HCT116 (cell line): ENCODE measurements around the gene CYP24A1. TPM values are rescaled to one million over a fixed set of nuclear protein-coding genes. Genes with fewer than 3 reads are reported as not detected.
A peak's percentile ranks its signal among the peaks of the same experiment; 100 is the strongest.

ENCODE experiments used
- ATAC-seq: fragments of 200-7000 bp; cut with Tn5 transposase; 2 replicates; pipeline ENCODE4 v1.9.1; 2020; ENCODE audit warnings: mild to moderate bottlenecking, moderate library complexity
- BruUV-seq: library from RNA; stranded (reverse); fragments of 400-500 nt; replicated peaks from 2 replicates; lab custom pipeline; 2021; lab: Mats Ljungman, UMichigan
- CTCF ChIA-PET: fragments of 300-600 bp; sonication (Branson Sonifier 250); formaldehyde crosslinking; loops from one replicate; lab custom pipeline; 2021; ENCODE audit warnings: antibody characterized with exemption; lab: Charles Lee
- POLR2A ChIA-PET: fragments of 300-600, 350-600 bp; sonication (Branson Sonifier 250); formaldehyde crosslinking; loops from one replicate; lab custom pipeline; 2021; ENCODE audit warnings: antibody characterized with exemption; lab: Charles Lee
- RAD21 ChIA-PET, 2 experiments: fragments of 300-600 bp; sonication (Branson Sonifier 250); formaldehyde crosslinking; loops; one replicate each; lab custom pipeline; 2023; ENCODE audit warnings: low total read pairs in 2 of 2; ENCODE audit not compliant: uncharacterized antibody in 2 of 2, unreplicated experiment in 2 of 2, low non-redundant PET in 1 of 2; lab: Charles Lee
- DNase-seq: peaks from one replicate; pipeline ENCODE4 v3.0.0-alpha.2; 2010; ENCODE audit warnings: low read depth, low spot score
- H2AFZ ChIP-seq: fragments of 200-600 bp; shearing (Covaris generic), sonication (generic); 2 replicates; pipeline ENCODE4 v1.6.1; 2017; ENCODE audit warnings: low read depth, mixed run types, mixed read lengths, antibody characterized with exemption, low read length; ENCODE audit not compliant: poor library complexity, severe bottlenecking
- H3K27ac ChIP-seq: 2 replicates; pipeline ENCODE4 v1.5.1; 2012; ENCODE audit warnings: low read depth, low read length
- H3K27me3 ChIP-seq: fragments of 200-600 bp; sonication (generic); 2 replicates; pipeline ENCODE4 v1.6.1; 2016; ENCODE audit warnings: mixed run types, low read length, mixed read lengths; ENCODE audit not compliant: insufficient read depth
- H3K36me3 ChIP-seq, 2 experiments: fragments of 200-500 bp in 1 of 2; fragments of 200-600 bp in 1 of 2; sonication (Bioruptor generic) in 1 of 2; sonication (generic) in 1 of 2; 2 replicates each; pipeline versions ENCODE4 v1.5.1 to v1.6.1; 2014 to 2016; ENCODE audit warnings: low read length in 2 of 2, inconsistent platforms in 1 of 2, mixed read lengths in 1 of 2, mixed run types in 1 of 2; ENCODE audit not compliant: insufficient read depth in 2 of 2, control insufficient read depth in 1 of 2
- H3K4me1 ChIP-seq, 2 experiments: fragments of 200-600 bp in 1 of 2; sonication (generic) in 1 of 2; 2 replicates each; pipeline versions ENCODE4 v1.5.1 to v1.6.1; 2012 to 2017; ENCODE audit warnings: low read length in 2 of 2, inconsistent platforms in 1 of 2, mild to moderate bottlenecking in 1 of 2, mixed read lengths in 1 of 2, mixed run types in 1 of 2, moderate library complexity in 1 of 2; ENCODE audit not compliant: insufficient read depth in 2 of 2, control insufficient read depth in 1 of 2
- H3K4me2 ChIP-seq: fragments of 200-600 bp; sonication (generic); 2 replicates; pipeline ENCODE4 v1.6.1; 2017; ENCODE audit warnings: mixed run types, low read length, mixed read lengths
- H3K4me3 ChIP-seq, 2 experiments: fragments of 200-600 bp in 1 of 2; sonication (generic) in 1 of 2; replicated peaks in 1 of 2; 2 replicates each; pipeline ENCODE4 v1.5.1; 2011 to 2016; ENCODE audit warnings: low read length in 2 of 2, control low read depth in 1 of 2, low read depth in 1 of 2, mild to moderate bottlenecking in 1 of 2, mixed read lengths in 1 of 2, mixed run types in 1 of 2
- H3K79me2 ChIP-seq: fragments of 200-600 bp; sonication (generic); 2 replicates; pipeline ENCODE4 v1.6.1; 2017; ENCODE audit warnings: mild to moderate bottlenecking, mixed run types, low read length, moderate library complexity, mixed read lengths; ENCODE audit not compliant: insufficient read depth
- H3K9ac ChIP-seq: fragments of 200-600 bp; sonication (generic); 2 replicates; pipeline ENCODE4 v1.6.1; 2016; ENCODE audit warnings: low read length, mixed read lengths
- H3K9me2 ChIP-seq: fragments of 200-600 bp; sonication (generic), shearing (Covaris generic); 2 replicates; pipeline ENCODE4 v1.6.1; 2017; ENCODE audit warnings: mixed run types, mild to moderate bottlenecking, moderate library complexity; ENCODE audit not compliant: insufficient read depth
- H3K9me3 ChIP-seq, 2 experiments: fragments of 200-500 bp in 1 of 2; fragments of 200-600 bp in 1 of 2; sonication (Bioruptor generic) in 1 of 2; sonication (generic) in 1 of 2; 2 replicates each; pipeline ENCODE4 v1.6.1; 2014 to 2017; ENCODE audit warnings: low read length in 2 of 2, mixed read lengths in 2 of 2, inconsistent platforms in 1 of 2, low read depth in 1 of 2, mild to moderate bottlenecking in 1 of 2, mixed run types in 1 of 2, moderate library complexity in 1 of 2; ENCODE audit not compliant: control insufficient read depth in 1 of 2, insufficient read depth in 1 of 2
- H4K20me1 ChIP-seq: fragments of 200-600 bp; sonication (generic), shearing (Covaris generic); 2 replicates; pipeline ENCODE4 v1.6.1; 2017; ENCODE audit warnings: mixed run types, mild to moderate bottlenecking, moderate library complexity; ENCODE audit not compliant: insufficient read depth
- CBX3 ChIP-seq: IDR thresholded peaks from 2 replicates; pipeline ENCODE4 v1.6.1; 2012; ENCODE audit warnings: low read depth
- CEBPB ChIP-seq: IDR thresholded peaks from 2 replicates; pipeline ENCODE4 v1.6.1; 2012; ENCODE audit warnings: low read depth
- EGR1 ChIP-seq: IDR thresholded peaks from 2 replicates; pipeline ENCODE4 v1.6.1; 2012; ENCODE audit warnings: low read depth
- EZH2 ChIP-seq: fragments of 200-600 bp; sonication (generic); IDR thresholded peaks from 2 replicates; pipeline ENCODE4 v1.6.1; 2017; ENCODE audit warnings: antibody characterized with exemption, mixed run types
- POLR2A ChIP-seq: IDR thresholded peaks from 2 replicates; pipeline ENCODE4 v1.7.0; 2011; ENCODE audit warnings: borderline replicate concordance; ENCODE audit not compliant: insufficient read depth, insufficient read length; ENCODE audit errors: extremely low read depth
- RAD21 ChIP-seq: IDR thresholded peaks from 2 replicates; pipeline ENCODE4 v1.6.1; 2012; ENCODE audit warnings: low read depth, mild to moderate bottlenecking
- REST ChIP-seq: IDR thresholded peaks from 2 replicates; pipeline ENCODE4 v1.6.1; 2012; ENCODE audit warnings: low read depth
- SIN3A ChIP-seq: IDR thresholded peaks from 2 replicates; pipeline ENCODE4 v1.6.1; 2012; ENCODE audit warnings: low read depth
- TCF7L2 ChIP-seq: IDR thresholded peaks from 2 replicates; pipeline ENCODE4 v1.7.0; 2011; ENCODE audit warnings: borderline replicate concordance, inconsistent platforms; ENCODE audit not compliant: insufficient read depth, insufficient read length; ENCODE audit errors: extremely low read depth
- ZFX ChIP-seq: fragments of 450-650 bp; IDR thresholded peaks from 2 replicates; pipeline ENCODE4 v1.6.1; 2017
- intact Hi-C: fragments of 100-400 bp; cut with micrococcal nuclease; formaldehyde crosslinking; loops from 2 replicates; pipeline ENCODE4 v1.10.0; 2022
- total RNA-seq: library from RNA; stranded (reverse); gene quantifications from one replicate; pipeline ENCODE4 v1.2.1, GENCODE V29; 2021; ENCODE audit not compliant: unreplicated experiment

Gene CYP24A1
- total RNA-seq, 1 experiment from 2014 or later, result 267 TPM

GRCh38 chr20:54140486-54140885 lies 33.3 kb downstream of the CYP24A1 start:
- H3K27ac ChIP-seq, result peak overlapping the region; percentile 94

More at GRCh38 chr20:54140486-54140885, 33.3 kb downstream of the CYP24A1 start:
- H3K4me2 ChIP-seq, result peak overlapping the region; percentile 65
- peak overlapping the region; percentile 61 for H3K9ac ChIP-seq
- no peaks in the 10 kb centered on the region for H3K79me2 ChIP-seq
- TF ChIP-seq CEBPB (no peak), RAD21 (no peak), CBX3 (no peak), EZH2 (no peak), TCF7L2 (no peak), ZFX (no peak), SIN3A (no peak), EGR1 (no peak), POLR2A (no peak), REST (no peak)
- DNase-seq (no peak), ATAC-seq (no peak)
- intact Hi-C loops, result no loop called here
- no peaks in the 10 kb centered on the region for H3K27me3 ChIP-seq
- CTCF ChIA-PET, result no interaction called here
- peaks cover 5 to 6% of the 10 kb centered on the region in 2 experiments; a peak in 2 of 4 replicates for H3K9me3 ChIP-seq
- RAD21 ChIA-PET, result interaction anchor here in 1 of 2 experiments (2.2 kb wide), 1 partner anchor 29 kb away, joined by 10 read pairs; no protein-coding TSS in a partner anchor
- peaks cover 47 to 61% of the 10 kb centered on the region in 2 experiments for H3K4me1 ChIP-seq
- H3K9me2 ChIP-seq, result no peaks in the 10 kb centered on the region
- H2AFZ ChIP-seq, result no peak overlapping the region
- H4K20me1 ChIP-seq, result no peaks in the 10 kb centered on the region
- H3K4me3 ChIP-seq, result no peak overlapping the region
- BruUV-seq, result no TSS peak
- peaks cover 0 to 18% of the 10 kb centered on the region in 2 experiments; a peak in 2 of 4 replicates for H3K36me3 ChIP-seq
- POLR2A ChIA-PET, result interaction anchor here (1.0 to 2.2 kb wide), 3 partner anchors 9 to 516 kb away, joined by 3 to 6 read pairs (median 5); no protein-coding TSS in a partner anchor
